HG02840 (cell line): Measurements from ENCODE around the gene OR10A2.
"Not testable (repeated sequence)": the region's sequence is repeated elsewhere in the genome, so short reads cannot be mapped to it uniquely, and the experiment has no call there.

Experiments used
- ATAC-seq: cut with Tn5 transposase; IDR thresholded peaks from one replicate; pipeline ENCODE4 v1.9.1; 2021; ENCODE audit warnings: mild to moderate bottlenecking, moderate library complexity, moderate number of reproducible peaks; ENCODE audit not compliant: unreplicated experiment, low FRiP score

OR10A2 gene

DNA sequence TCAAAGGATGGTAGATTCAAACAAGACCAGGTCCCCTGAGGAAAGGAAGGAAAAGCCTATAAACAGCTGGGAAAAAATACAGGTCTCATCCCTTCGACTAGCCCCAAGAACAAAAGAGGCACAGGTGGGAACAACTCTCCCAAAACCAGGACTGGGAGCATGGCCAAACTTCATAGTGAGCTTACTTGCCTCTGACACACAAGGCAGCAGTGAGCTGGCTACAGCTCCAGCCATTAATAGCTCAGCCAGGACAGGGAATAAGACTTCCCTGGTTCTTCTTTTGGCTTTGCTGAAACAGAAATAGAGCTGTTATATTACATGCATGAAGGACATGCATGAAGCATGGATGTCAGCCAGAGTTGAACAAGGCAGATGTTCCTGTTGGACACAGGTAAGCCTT lies at the start of gene OR10A2:
Gene OR10A2 (plus strand): TSS at position 97 of the 400 bp plus-strand sequence. CDS start 6,698 bp downstream, outside the sequence.
- no peak for ATAC-seq

GRCh38 chr11:6813656-6814055 lies 49.2 kb upstream of the OR10A2 start:
- ATAC-seq, result no peak

DNA sequence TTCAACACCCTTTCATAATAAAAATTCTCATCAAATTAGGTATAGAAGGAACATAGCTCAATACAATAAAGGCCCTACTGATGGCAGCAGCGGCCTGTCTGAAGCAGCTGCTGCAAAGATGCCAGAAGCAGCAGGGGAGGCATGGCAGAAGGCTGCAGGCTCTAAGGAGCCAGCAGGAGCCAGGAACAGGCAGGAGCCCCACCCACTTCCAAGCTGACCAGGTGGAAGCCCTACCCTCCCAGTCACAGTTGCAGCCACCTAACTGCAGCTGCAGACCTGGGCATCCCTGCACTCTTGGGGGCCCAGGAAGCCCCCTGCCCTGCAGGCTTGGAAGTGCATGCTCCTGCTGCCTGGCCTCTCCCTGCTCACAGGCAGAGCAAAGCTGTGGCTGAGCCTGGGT lies 45.2 kb upstream of the OR10A2 start:
- no peak for ATAC-seq

GRCh38 chr11:6818967-6819366 lies 43.9 kb upstream of the OR10A2 start:
- ATAC-seq, result no peak

DNA sequence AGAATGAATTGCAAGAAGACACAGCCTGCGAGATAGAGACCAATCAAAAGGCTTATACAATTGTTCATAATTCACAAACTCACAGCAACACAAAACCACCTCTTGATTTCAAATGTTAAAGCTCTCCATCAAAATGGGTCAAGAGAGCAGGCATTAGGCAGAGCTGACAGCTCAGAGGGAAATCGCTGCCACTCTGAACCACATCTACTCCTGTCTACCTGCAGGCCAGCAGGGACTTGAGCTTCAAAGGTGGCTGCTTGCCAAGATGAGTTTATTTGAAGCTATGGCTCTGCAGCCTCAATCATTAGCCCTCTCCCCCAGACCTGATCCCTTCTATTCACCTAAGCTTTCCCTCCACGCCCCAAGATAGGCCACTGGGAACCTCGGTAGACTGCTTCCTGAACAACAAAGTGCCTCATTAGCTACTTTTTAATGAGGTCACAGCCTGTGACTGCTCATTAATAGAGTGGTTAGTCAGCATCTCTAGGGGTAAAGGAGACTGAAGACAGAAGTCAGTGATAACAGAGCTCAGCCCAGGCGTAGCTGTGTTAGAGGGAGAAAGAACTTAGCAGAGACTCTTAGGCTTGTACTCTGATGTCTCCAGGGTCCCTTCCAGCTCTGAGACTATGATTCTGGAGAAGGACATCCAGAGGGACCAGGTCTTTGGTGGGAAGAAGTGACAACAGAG lies 38.6 kb upstream of the OR10A2 start:
- no peak for ATAC-seq

DNA sequence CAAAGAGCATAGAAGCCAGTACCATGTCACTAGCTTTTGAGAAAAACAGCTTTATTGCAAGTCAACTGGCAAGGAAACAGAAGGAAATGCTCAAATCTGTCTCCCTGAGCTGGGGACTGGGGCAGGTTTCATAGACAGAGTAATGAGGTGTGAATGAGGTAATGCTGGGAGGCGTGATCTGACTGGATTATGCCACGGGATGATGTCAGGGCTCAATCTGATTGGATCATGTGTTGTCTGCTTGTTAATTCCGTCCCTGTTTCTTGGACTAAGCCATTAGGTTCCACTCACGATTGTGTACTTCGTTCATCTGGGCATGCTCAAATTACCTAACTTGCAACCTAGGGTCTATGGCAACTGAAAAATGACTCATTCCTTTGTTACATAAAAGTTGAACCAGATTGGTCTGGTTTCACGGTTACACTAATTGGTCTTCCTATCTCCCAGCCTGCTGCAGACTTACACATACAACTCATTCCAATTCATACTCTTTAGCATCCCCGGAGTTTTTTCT lies 37.6 kb upstream of the OR10A2 start:
- ATAC-seq, result no peak

- no peak for ATAC-seq
Observed at GRCh38 chr11:6828103-6828502, 34.8 kb upstream of the OR10A2 start.

DNA sequence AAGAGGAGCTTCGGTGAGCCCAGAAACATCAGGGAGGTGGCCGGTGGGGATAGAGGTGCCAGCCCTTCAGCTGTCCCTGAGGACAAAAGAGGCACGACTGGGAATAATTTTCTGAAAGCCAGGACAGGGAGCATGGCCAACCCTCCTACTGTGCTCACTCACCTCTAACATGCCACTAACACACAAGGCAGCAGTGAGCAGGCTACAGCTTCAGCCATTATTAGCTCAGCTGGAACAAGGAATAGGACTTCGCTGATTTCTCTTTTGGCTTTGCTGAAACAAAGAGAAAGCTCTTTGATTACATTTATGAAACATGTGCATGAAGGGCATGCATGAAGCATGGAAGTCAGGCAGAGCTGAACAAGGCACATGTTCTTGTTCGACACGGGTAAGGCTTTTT lies 29.5 kb upstream of the OR10A2 start:
- no peak for ATAC-seq

DNA sequence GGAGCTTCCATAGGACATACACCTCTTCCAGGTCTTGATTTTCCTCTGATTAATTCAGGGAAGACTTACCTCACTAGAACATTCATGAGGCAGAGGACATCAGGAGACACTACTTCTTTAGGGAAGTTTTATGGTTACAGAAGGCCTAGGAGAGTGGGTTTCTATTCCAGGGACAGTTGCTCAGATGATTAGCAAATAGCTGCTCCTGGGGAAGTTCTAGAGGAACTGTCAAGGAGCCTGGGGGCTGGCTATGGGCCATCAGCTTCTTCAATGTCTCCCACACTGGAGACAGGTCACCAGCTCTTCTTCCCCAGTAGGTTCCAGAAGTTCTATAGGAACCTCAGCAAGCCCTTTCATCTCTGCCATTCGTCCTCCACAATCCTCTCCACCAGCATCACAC lies 28.8 kb upstream of the OR10A2 start:
- ATAC-seq, result no peak

- ATAC-seq, result no peak
Observed at GRCh38 chr11:6841694-6842093, 21.2 kb upstream of the OR10A2 start.

GRCh38 chr11:6843670-6844069 lies 19.2 kb upstream of the OR10A2 start:
- ATAC-seq, result no peak

DNA sequence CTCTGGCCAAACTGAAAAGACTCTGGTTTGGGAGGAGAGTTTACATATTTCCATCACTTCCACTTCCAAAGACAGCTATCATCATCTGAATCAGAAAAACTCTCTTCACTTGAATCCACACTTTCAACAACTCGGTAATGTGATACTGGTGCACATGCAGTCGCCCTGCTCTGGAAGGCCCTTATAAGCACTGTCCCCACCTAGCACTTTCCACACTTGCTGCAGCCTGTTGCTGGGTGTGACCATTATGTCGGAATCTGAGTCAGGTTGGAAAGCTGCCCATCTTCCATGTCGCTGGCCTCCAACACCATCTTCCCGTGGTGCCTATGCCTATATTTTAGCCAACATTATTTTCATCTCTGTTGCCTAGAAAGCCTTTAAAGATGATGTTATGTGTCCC lies 18.5 kb upstream of the OR10A2 start:
- ATAC-seq, result no peak

- ATAC-seq, result no peak
Observed at GRCh38 chr11:6845383-6845782, 17.5 kb upstream of the OR10A2 start, which contains the start of gene OR10A5. OR10A5 (plus strand) TSS chr11:6845683; CDS start chr11:6845683, 0 bp downstream.

- no peak for ATAC-seq
Observed at GRCh38 chr11:6850526-6850925, 12.3 kb upstream of the OR10A2 start.

- not testable (repeated sequence) for ATAC-seq
Observed at GRCh38 chr11:6854801-6855200, 8.1 kb upstream of the OR10A2 start.

GRCh38 chr11:6855971-6856541 lies 6.8 kb upstream of the OR10A2 start:
- ATAC-seq, result no peak

GRCh38 chr11:6856871-6857270 lies 6.0 kb upstream of the OR10A2 start:
- ATAC-seq, result no peak

DNA sequence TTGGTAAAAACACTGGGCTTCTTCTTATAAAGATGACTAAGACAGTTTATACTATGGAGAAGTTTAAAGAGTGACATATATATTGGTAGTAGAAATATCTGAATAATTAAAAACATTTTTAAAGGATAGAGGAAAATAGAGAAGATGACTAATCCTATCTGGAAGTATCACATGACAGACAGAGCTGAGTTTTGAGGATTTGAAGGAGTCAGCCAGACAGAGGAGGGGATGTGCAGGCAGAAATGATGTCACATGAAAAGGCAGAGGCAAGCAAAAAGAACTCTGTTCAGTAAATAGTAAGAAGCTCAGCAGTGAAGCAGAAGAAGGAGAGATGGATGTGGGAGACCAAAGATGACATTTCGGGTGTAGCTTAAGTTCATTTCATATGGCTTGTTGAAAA lies 1.6 kb downstream of the OR10A2 start:
- ATAC-seq, result no peak

- ATAC-seq, result no peak
Observed at GRCh38 chr11:6871278-6871677, 8.4 kb downstream of the OR10A2 start.

DNA sequence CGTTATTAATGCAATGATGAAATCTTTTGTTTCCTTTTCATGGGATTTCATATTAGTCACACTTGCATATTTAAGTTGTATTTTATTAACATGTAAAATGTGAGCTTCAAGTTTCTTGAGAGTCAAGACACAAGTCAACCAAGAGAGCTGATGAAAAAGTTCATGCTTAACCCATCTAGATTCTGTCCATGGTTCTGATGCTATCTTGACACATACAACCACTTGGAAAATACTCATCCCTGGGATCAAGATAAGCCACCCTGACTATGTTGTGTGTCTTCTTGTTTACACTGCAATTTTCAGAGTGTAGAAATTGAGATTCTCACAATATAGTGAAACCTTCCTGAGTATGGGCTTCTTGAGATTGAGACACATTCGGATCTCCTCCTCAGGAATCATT lies 12.9 kb downstream of the OR10A2 start:
- no peak for ATAC-seq

DNA sequence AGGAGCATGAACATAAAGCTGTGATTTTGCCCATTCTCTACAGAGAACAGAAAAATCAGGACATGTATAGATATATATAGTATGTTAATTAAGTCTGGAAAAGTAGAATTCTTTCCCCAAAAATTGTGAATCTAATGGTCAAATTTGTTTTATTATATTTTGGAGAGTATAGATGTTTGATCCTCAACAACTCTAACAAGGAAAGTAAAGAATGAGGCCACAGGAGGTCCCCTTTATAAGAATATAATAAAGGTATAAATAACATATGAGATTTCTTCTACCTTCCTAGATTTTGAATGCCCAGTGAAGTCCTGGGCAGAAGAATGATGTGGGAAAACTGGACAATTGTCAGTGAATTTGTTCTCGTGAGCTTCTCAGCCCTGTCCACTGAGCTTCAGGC lies 13.5 kb downstream of the OR10A2 start, which contains the start of gene OR10A4:
Gene OR10A4 (plus strand): TSS at position 301 of the 400 bp plus-strand sequence. CDS start 23 bp downstream, at position 324.
- ATAC-seq, result no peak

GRCh38 chr11:6876914-6877313 lies 14.1 kb downstream of the OR10A2 start:
- ATAC-seq, result no peak
